Measurements from ENCODE around the gene ITPR2.

Gene ITPR2

DNA sequence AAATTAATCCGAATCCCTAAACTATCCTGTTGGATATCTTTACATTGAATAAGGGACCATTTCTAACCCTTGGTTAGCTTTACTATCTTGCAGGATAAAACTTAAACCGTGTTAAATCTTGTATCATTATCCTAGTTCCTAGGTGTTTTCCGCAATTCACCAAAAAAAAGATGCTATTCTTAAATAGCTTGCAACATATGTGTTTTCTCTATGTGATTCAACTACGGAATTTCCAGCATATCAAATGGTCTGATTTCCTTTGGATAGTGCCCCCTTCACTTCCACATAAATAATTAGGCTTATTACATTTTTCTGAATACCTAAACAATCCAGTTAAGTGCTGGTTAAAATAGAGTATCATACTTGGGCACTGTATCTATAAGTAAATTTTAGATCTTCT is 130.3 kb downstream of the ITPR2 start:
- Histone ChIP-seq H3K4me1 (ENCODE audit: low read length) (peaks cover 41% of the 10 kb centered on the region), H3K9ac (ENCODE audit: low read length) (no peak overlapping the region), H2AFZ (ENCODE audit: low read depth, low read length) (no peak overlapping the region), H3K27ac (ENCODE audit: low read length) (no peak overlapping the region), H3K27me3 (ENCODE audit: low read depth, low read length) (no peaks in the 10 kb centered on the region), H3K4me2 (ENCODE audit: low read length) (no peak overlapping the region), H3K4me3 (ENCODE audit: low read length) (no peak overlapping the region), H3K9me3 (ENCODE audit: insufficient read depth, low read length) (no peaks in the 10 kb centered on the region), H3K79me2 (ENCODE audit: low read length) (peaks cover 6% of the 10 kb centered on the region; the same call in 1 of the 2 replicates), H3K36me3 (replicated peaks; ENCODE audit: low read depth, low read length) (peaks cover 21% of the 10 kb centered on the region), H4K20me1 (ENCODE audit: insufficient read depth, low read length) (peaks cover 8% of the 10 kb centered on the region; the same call in 1 of the 2 replicates)
- TF ChIP-seq, protein P1, sequence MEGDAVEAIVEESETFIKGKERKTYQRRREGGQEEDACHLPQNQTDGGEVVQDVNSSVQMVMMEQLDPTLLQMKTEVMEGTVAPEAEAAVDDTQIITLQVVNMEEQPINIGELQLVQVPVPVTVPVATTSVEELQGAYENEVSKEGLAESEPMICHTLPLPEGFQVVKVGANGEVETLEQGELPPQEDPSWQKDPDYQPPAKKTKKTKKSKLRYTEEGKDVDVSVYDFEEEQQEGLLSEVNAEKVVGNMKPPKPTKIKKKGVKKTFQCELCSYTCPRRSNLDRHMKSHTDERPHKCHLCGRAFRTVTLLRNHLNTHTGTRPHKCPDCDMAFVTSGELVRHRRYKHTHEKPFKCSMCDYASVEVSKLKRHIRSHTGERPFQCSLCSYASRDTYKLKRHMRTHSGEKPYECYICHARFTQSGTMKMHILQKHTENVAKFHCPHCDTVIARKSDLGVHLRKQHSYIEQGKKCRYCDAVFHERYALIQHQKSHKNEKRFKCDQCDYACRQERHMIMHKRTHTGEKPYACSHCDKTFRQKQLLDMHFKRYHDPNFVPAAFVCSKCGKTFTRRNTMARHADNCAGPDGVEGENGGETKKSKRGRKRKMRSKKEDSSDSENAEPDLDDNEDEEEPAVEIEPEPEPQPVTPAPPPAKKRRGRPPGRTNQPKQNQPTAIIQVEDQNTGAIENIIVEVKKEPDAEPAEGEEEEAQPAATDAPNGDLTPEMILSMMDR (IDR thresholded peaks at IDR 0.05; ENCODE audit: low read depth, low read length): no peak
- no peak for TF ChIP-seq EZH2phosphoT487 (IDR thresholded peaks at IDR 0.05; ENCODE audit: low read depth)

DNA sequence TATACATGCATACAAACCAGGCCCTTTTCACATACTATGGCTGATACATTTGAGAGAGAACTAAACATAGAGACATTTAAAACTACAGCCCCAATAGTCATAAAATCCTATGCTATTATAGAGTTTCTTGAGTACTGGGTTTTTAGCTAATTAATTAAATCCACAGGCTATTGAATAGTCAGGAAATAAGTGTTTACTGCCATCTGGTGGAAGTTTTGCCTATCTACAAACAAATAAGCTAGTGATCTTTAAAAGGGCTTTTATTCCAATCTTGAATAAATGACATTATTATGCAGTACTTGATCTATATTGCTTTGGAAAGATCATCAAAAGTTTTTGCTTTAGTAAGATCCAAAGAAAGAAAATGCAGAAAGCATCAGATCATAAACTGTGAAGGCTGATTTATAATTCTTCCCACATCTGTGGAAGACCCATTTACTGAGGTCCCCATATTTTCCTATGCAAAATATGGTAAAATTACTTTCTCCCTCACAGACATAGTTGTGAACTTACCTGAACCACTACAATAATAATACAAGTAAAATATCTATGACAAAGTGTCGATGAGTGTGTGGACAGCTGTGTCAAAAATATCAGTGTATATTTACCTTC is 131.3 kb downstream of the ITPR2 start:
- H3K4me3 ChIP-seq (ENCODE audit: low read length): no peak overlapping the region
- H3K79me2 ChIP-seq (ENCODE audit: low read length): peaks cover 6% of the 10 kb centered on the region; the same call in 1 of the 2 replicates
- no peak for TF ChIP-seq EZH2phosphoT487 (IDR thresholded peaks at IDR 0.05; ENCODE audit: low read depth)
- TF ChIP-seq, protein P1 (IDR thresholded peaks at IDR 0.05; ENCODE audit: low read depth, low read length): peak; percentile 72
- H2AFZ ChIP-seq (ENCODE audit: low read depth, low read length): no peak overlapping the region
- no peak overlapping the region for H3K4me2 ChIP-seq (ENCODE audit: low read length)
- H3K4me1 ChIP-seq (ENCODE audit: low read length): peaks cover 40% of the 10 kb centered on the region
- H3K36me3 ChIP-seq (replicated peaks; ENCODE audit: low read depth, low read length): peaks cover 25% of the 10 kb centered on the region
- no peaks in the 10 kb centered on the region for H3K27me3 ChIP-seq (ENCODE audit: low read depth, low read length)
- no peaks in the 10 kb centered on the region for H3K9me3 ChIP-seq (ENCODE audit: insufficient read depth, low read length)
- H3K27ac ChIP-seq (ENCODE audit: low read length): no peak overlapping the region
- H4K20me1 ChIP-seq (ENCODE audit: insufficient read depth, low read length): peaks cover 8% of the 10 kb centered on the region; the same call in 1 of the 2 replicates
- H3K9ac ChIP-seq (ENCODE audit: low read length): no peak overlapping the region

DNA sequence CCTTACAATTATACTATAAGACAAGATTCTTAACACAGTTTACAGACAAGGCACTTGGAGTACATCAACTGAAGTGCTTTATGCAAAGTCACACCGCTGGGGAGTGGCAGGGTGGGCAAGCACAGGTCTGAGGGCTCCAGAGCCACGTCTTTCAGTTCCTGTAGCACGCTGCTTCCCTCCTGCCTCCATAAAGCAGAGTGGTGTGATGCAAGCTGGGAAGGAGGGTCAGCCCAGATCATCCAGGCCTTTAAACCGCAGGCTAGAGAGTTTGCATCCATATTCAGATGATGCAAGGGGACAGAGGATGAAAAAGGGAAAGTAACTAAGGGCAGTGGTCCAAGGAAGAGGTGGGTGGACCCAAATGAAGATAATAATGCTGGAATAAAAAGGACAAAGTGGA is 132.6 kb downstream of the ITPR2 start:
- H3K4me3 ChIP-seq (ENCODE audit: low read length): no peak overlapping the region
- peaks cover 6% of the 10 kb centered on the region; the same call in 1 of the 2 replicates for H3K79me2 ChIP-seq (ENCODE audit: low read length)
- no peaks in the 10 kb centered on the region for H3K27me3 ChIP-seq (ENCODE audit: low read depth, low read length)
- peaks cover 38% of the 10 kb centered on the region for H3K36me3 ChIP-seq (replicated peaks; ENCODE audit: low read depth, low read length)
- peak overlapping the region; percentile 34 for H3K4me2 ChIP-seq (ENCODE audit: low read length)
- TF ChIP-seq EZH2phosphoT487 (IDR thresholded peaks at IDR 0.05; ENCODE audit: low read depth): no peak
- TF ChIP-seq, protein P1 (IDR thresholded peaks at IDR 0.05; ENCODE audit: low read depth, low read length): no peak
- no peak overlapping the region for H3K27ac ChIP-seq (ENCODE audit: low read length)
- H2AFZ ChIP-seq (ENCODE audit: low read depth, low read length): no peak overlapping the region
- peaks cover 8% of the 10 kb centered on the region; the same call in 1 of the 2 replicates for H4K20me1 ChIP-seq (ENCODE audit: insufficient read depth, low read length)
- H3K4me1 ChIP-seq (ENCODE audit: low read length): peaks cover 31% of the 10 kb centered on the region
- H3K9ac ChIP-seq (ENCODE audit: low read length): no peak overlapping the region
- no peaks in the 10 kb centered on the region for H3K9me3 ChIP-seq (ENCODE audit: insufficient read depth, low read length)

DNA sequence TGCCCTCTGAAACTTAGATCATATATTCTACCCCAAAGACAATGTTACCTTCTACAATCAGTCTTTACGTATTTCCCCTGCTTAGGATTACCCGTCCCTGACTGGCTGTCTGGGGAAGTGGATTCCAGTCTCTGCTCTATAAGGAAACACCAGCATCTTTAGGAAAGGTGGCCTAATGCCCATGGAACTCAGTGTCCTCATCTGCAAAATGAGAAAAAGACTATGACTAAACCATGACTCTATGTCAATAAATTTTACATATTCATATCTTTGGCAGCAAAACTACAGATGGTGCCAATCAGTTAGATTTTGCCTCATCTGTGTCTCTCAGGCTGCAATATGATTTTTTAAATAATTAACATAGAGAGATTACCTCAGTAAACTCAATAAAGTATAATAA is 133.8 kb downstream of the ITPR2 start:
- no peak for TF ChIP-seq EZH2phosphoT487 (IDR thresholded peaks at IDR 0.05; ENCODE audit: low read depth)
- TF ChIP-seq, protein P1 (IDR thresholded peaks at IDR 0.05; ENCODE audit: low read depth, low read length): no peak
- Histone ChIP-seq H3K27ac (ENCODE audit: low read length) (no peak overlapping the region), H3K79me2 (ENCODE audit: low read length) (peaks cover 6% of the 10 kb centered on the region; the same call in 1 of the 2 replicates), H3K4me3 (ENCODE audit: low read length) (no peak overlapping the region), H3K9ac (ENCODE audit: low read length) (no peak overlapping the region), H3K36me3 (replicated peaks; ENCODE audit: low read depth, low read length) (peaks cover 50% of the 10 kb centered on the region), H3K9me3 (ENCODE audit: insufficient read depth, low read length) (no peaks in the 10 kb centered on the region), H4K20me1 (ENCODE audit: insufficient read depth, low read length) (peaks cover 8% of the 10 kb centered on the region; the same call in 1 of the 2 replicates), H3K4me2 (ENCODE audit: low read length) (no peak overlapping the region), H2AFZ (ENCODE audit: low read depth, low read length) (no peak overlapping the region), H3K27me3 (ENCODE audit: low read depth, low read length) (no peaks in the 10 kb centered on the region), H3K4me1 (ENCODE audit: low read length) (peaks cover 19% of the 10 kb centered on the region)

All from OCI-LY3 (cell line).